Suprapubic skin (tissue), 3 donors: Measurements from ENCODE around the gene IFNLR1.

Source experiments
- CTCF ChIP-seq, 2 donors: fragments of 200-600 bp in 1 of 2; fragments of 450-650 bp in 1 of 2; sonication (generic) in 1 of 2; IDR thresholded peaks; one replicate each; pipeline ENCODE4 v1.5.1; 2016 to 2019; ENCODE audit warnings: antibody characterized with exemption in 2 of 2, mild to moderate bottlenecking in 1 of 2, moderate library complexity in 1 of 2
- POLR2AphosphoS5 ChIP-seq, 3 donors: sonication (generic); formaldehyde crosslinking; IDR thresholded peaks; one replicate each; pipeline ENCODE4 v1.6.1; 2017; ENCODE audit warnings: antibody characterized with exemption in 3 of 3

GRCh38 chr1:24222793-24223192 lies 35.7 kb upstream of the IFNLR1 start:
- TF ChIP-seq POLR2AphosphoS5 (IDR thresholded peaks at IDR 0.05) (no peak), CTCF (IDR thresholded peaks at IDR 0.05) (no peak)
